ENCODE results near the gene CCBE1.

CCBE1 gene

DNA sequence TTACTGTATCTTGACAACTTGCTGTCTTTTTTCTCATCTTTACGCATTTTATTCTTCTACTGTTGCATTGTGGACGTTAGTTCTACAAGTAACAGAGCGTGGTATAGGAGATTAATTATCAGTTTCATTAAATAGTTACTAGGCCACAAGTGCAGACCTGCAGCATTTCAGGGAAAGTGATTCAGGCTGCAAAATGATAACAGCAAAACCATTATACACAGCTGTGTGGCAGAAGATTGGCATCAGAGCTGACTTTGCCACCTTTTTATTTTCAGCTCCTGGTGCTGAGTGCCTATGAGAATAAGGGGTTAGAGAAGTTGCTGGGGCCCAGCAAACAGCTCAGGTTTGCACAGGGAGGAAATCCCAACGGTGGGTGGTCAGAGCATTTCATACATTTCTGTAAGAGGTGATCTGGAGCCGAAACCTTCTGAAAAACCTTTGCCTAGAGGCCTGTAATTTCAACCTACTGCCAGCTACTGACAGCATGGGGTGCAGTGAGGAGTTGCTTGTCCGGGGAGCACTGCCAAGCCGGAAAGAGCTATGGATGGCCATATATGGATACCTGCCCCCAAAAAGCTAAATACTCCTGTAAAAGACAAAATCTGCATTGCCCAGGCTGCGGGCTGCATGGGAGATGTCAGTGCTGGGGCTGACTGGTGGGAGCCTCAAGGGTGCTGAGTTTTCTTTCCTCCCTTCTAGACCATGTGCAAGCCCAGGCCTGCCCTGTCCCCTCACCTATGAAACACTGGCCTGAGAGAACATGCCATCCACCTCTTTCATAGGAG, 2.7 kb upstream of the CCBE1 start:
- peak overlapping the region; percentile 4 for H3K18ac ChIP-seq (ENCODE audit: low read length)

DNA sequence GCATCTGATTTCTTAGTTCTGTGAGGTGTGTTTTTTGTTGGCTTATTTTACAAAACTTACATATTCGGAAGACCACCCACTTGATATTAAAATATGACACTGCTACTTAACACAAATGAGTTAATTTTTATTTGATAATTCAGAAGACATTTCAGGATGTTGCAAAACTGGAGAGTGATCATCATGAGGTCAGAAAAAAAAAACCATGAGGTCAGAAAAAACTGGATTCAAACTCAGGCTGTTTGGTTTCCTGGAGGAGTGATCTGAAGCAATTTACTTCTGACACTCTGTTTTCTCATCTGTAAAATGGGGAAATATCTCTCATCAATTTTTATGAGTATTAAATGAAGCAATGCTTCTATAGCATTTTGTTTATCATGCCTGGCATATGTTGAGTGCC, 1.8 kb upstream of the CCBE1 start:
- Histone ChIP-seq H3K79me2 (ENCODE audit: control insufficient read depth, insufficient read depth, low read length, poor library complexity) (peaks cover 7% of the 10 kb centered on the region), H2BK5ac (ENCODE audit: low read depth, low read length, poor library complexity) (no peak overlapping the region), H3K4me3 (ENCODE audit: low read depth, low read length) (no peak overlapping the region), H3K9me3 (ENCODE audit: insufficient read depth, low read depth, low read length) (no peaks in the 10 kb centered on the region), H3K79me1 (ENCODE audit: low read length) (peaks cover 21% of the 10 kb centered on the region), H3K23ac (ENCODE audit: low read length) (no peak overlapping the region), H2AFZ (ENCODE audit: insufficient read depth, low read length, poor library complexity) (no peak overlapping the region), H4K91ac (ENCODE audit: low read depth, low read length) (no peak overlapping the region), H3K4ac (ENCODE audit: low read depth, low read length) (no peak overlapping the region), H3K27me3 (ENCODE audit: insufficient read depth, low read length) (no peaks in the 10 kb centered on the region), H2BK120ac (ENCODE audit: insufficient read depth, low read length, poor library complexity) (no peak overlapping the region), H2AK5ac (ENCODE audit: low read length) (no peak overlapping the region), H3K4me1 (ENCODE audit: control insufficient read depth in 1 of 2, insufficient read depth in 2 of 2, low read length in 2 of 2) (peaks cover 13 to 27% of the 10 kb centered on the region in 2 experiments), H3K14ac (ENCODE audit: low read length) (no peak overlapping the region), H3K18ac (ENCODE audit: low read length) (no peak overlapping the region), H3K4me2 (ENCODE audit: low read length) (no peak overlapping the region), H2BK12ac (ENCODE audit: low read length) (no peak overlapping the region), H3K9ac (ENCODE audit: low read length) (no peak overlapping the region), H4K8ac (ENCODE audit: low read depth, low read length) (no peak overlapping the region), H3K36me3 (ENCODE audit: control insufficient read depth in 1 of 2, insufficient read depth in 2 of 2, low read length in 2 of 2) (peaks cover 0 to 1% of the 10 kb centered on the region in 2 experiments), H4K12ac (ENCODE audit: low read depth, low read length) (no peak overlapping the region), H3K27ac (ENCODE audit: low read depth, low read length) (no peak overlapping the region)
- no CpG with 5 or more reads among the region's 1 CpG for WGBS (ENCODE audit: extremely low coverage, insufficient coverage, insufficient read length)
- no peak for DNase-seq

More for the DNA sequence above, 2.7 kb upstream of the CCBE1 start:
- no peak for DNase-seq
- peak overlapping the region; percentile 70 for H2BK5ac ChIP-seq (ENCODE audit: low read depth, low read length, poor library complexity)
- no peak overlapping the region for H3K9ac ChIP-seq (ENCODE audit: low read length)
- H2BK12ac ChIP-seq (ENCODE audit: low read length): peak overlapping the region; percentile 28
- peak overlapping the region; percentile 45 for H3K14ac ChIP-seq (ENCODE audit: low read length)
- no peak overlapping the region for H3K23ac ChIP-seq (ENCODE audit: low read length)
- no peak overlapping the region for H3K4me3 ChIP-seq (ENCODE audit: low read depth, low read length)
- H3K9me3 ChIP-seq (ENCODE audit: insufficient read depth, low read depth, low read length): no peaks in the 10 kb centered on the region
- peak overlapping the region; percentile 97 for H3K27ac ChIP-seq (ENCODE audit: low read depth, low read length)
- H2AK5ac ChIP-seq (ENCODE audit: low read length): no peak overlapping the region
- WGBS (ENCODE audit: extremely low coverage, insufficient coverage, insufficient read length): no CpG with 5 or more reads among the region's 8 CpGs
- peak overlapping the region; percentile 3 for H2AFZ ChIP-seq (ENCODE audit: insufficient read depth, low read length, poor library complexity)
- H4K91ac ChIP-seq (ENCODE audit: low read depth, low read length): peak overlapping the region; percentile 47
- no peaks in the 10 kb centered on the region for H3K27me3 ChIP-seq (ENCODE audit: insufficient read depth, low read length)
- H4K12ac ChIP-seq (ENCODE audit: low read depth, low read length): peak overlapping the region; percentile 4
- H3K4ac ChIP-seq (ENCODE audit: low read depth, low read length): peak overlapping the region; percentile 15
- H3K4me2 ChIP-seq (ENCODE audit: low read length): peak overlapping the region; percentile 41
- H4K8ac ChIP-seq (ENCODE audit: low read depth, low read length): peak overlapping the region; percentile 25
- peaks cover 14 to 32% of the 10 kb centered on the region in 2 experiments for H3K4me1 ChIP-seq (ENCODE audit: control insufficient read depth in 1 of 2, insufficient read depth in 2 of 2, low read length in 2 of 2)
- peaks cover 9% of the 10 kb centered on the region for H3K79me2 ChIP-seq (ENCODE audit: control insufficient read depth, insufficient read depth, low read length, poor library complexity)
- peaks cover 0 to 1% of the 10 kb centered on the region in 2 experiments for H3K36me3 ChIP-seq (ENCODE audit: control insufficient read depth in 1 of 2, insufficient read depth in 2 of 2, low read length in 2 of 2)
- H2BK120ac ChIP-seq (ENCODE audit: insufficient read depth, low read length, poor library complexity): peak overlapping the region; percentile 70
- peaks cover 23% of the 10 kb centered on the region for H3K79me1 ChIP-seq (ENCODE audit: low read length)

GRCh38 chr18:59696311-59697235, 650 bp downstream of the CCBE1 start:
- Histone ChIP-seq H2BK120ac (ENCODE audit: insufficient read depth, low read length, poor library complexity) (peak overlapping the region; percentile 82), H3K36me3 (ENCODE audit: control insufficient read depth in 1 of 2, insufficient read depth in 2 of 2, low read length in 2 of 2) (peaks cover 0 to 1% of the 10 kb centered on the region in 2 experiments), H2AFZ (ENCODE audit: insufficient read depth, low read length, poor library complexity) (peak overlapping the region; percentile 83), H3K27ac (ENCODE audit: low read depth, low read length) (no peak overlapping the region), H3K4me1 (ENCODE audit: control insufficient read depth in 1 of 2, insufficient read depth in 2 of 2, low read length in 2 of 2) (peaks cover 10 to 24% of the 10 kb centered on the region in 2 experiments), H2BK5ac (ENCODE audit: low read depth, low read length, poor library complexity) (peak overlapping the region; percentile 73), H3K14ac (ENCODE audit: low read length) (peak overlapping the region; percentile 93), H3K9me3 (ENCODE audit: insufficient read depth, low read depth, low read length) (no peaks in the 10 kb centered on the region), H3K79me2 (ENCODE audit: control insufficient read depth, insufficient read depth, low read length, poor library complexity) (peaks cover 5% of the 10 kb centered on the region), H2BK12ac (ENCODE audit: low read length) (peak overlapping the region; percentile 58), H3K79me1 (ENCODE audit: low read length) (peaks cover 17% of the 10 kb centered on the region), H2AK5ac (ENCODE audit: low read length) (peak overlapping the region; percentile 13), H3K9ac (ENCODE audit: low read length) (peak overlapping the region; percentile 52), H3K4me3 (ENCODE audit: low read depth, low read length) (peak overlapping the region; percentile 86), H3K4ac (ENCODE audit: low read depth, low read length) (peak overlapping the region; percentile 68), H3K18ac (ENCODE audit: low read length) (peak overlapping the region; percentile 86), H3K27me3 (ENCODE audit: insufficient read depth, low read length) (no peaks in the 10 kb centered on the region), H3K23ac (ENCODE audit: low read length) (no peak overlapping the region), H4K12ac (ENCODE audit: low read depth, low read length) (no peak overlapping the region), H4K8ac (ENCODE audit: low read depth, low read length) (peak overlapping the region; percentile 57), H4K91ac (ENCODE audit: low read depth, low read length) (peak overlapping the region; percentile 82), H3K4me2 (ENCODE audit: low read length) (peak overlapping the region; percentile 87)
- no CpG with 5 or more reads among the region's 79 CpGs for WGBS (ENCODE audit: extremely low coverage, insufficient coverage, insufficient read length)
- peak; percentile 72 to 80 for DNase-seq

DNA sequence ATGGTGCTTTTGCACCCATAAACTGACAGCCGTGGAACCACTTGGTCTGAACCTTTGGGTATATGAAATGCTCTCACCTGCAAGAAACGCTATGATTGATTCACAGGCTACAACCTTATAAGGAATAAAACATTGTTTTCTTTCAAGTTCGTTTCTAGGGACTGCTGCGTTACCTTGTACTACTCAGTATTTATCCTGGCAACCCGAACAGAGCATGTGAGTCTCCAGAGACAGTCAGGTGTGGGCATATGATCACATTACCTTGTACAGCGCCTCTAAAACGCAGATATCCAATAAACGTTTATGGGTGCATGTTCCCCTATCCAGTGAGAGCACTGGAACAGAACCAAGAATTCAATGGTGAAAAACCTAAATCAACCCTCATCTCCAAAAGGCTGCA, 1.7 kb downstream of the CCBE1 start:
- WGBS (ENCODE audit: extremely low coverage, insufficient coverage, insufficient read length): no CpG with 5 or more reads among the region's 8 CpGs
- H2BK5ac ChIP-seq (ENCODE audit: low read depth, low read length, poor library complexity): no peak overlapping the region
- peaks cover 5% of the 10 kb centered on the region for H3K79me2 ChIP-seq (ENCODE audit: control insufficient read depth, insufficient read depth, low read length, poor library complexity)
- H3K79me1 ChIP-seq (ENCODE audit: low read length): peaks cover 15% of the 10 kb centered on the region
- H2AFZ ChIP-seq (ENCODE audit: insufficient read depth, low read length, poor library complexity): no peak overlapping the region
- no peaks in the 10 kb centered on the region for H3K27me3 ChIP-seq (ENCODE audit: insufficient read depth, low read length)
- H4K12ac ChIP-seq (ENCODE audit: low read depth, low read length): no peak overlapping the region
- peaks cover 0 to 1% of the 10 kb centered on the region in 2 experiments for H3K36me3 ChIP-seq (ENCODE audit: control insufficient read depth in 1 of 2, insufficient read depth in 2 of 2, low read length in 2 of 2)
- no peak for DNase-seq
- no peak overlapping the region for H3K23ac ChIP-seq (ENCODE audit: low read length)
- no peak overlapping the region for H3K18ac ChIP-seq (ENCODE audit: low read length)
- no peak overlapping the region for H2BK120ac ChIP-seq (ENCODE audit: insufficient read depth, low read length, poor library complexity)
- H3K4ac ChIP-seq (ENCODE audit: low read depth, low read length): no peak overlapping the region
- no peaks in the 10 kb centered on the region for H3K9me3 ChIP-seq (ENCODE audit: insufficient read depth, low read depth, low read length)
- H2BK12ac ChIP-seq (ENCODE audit: low read length): no peak overlapping the region
- H3K9ac ChIP-seq (ENCODE audit: low read length): no peak overlapping the region
- H2AK5ac ChIP-seq (ENCODE audit: low read length): no peak overlapping the region
- H3K4me1 ChIP-seq (ENCODE audit: control insufficient read depth in 1 of 2, insufficient read depth in 2 of 2, low read length in 2 of 2): peaks cover 10 to 24% of the 10 kb centered on the region in 2 experiments
- no peak overlapping the region for H3K14ac ChIP-seq (ENCODE audit: low read length)
- H3K4me2 ChIP-seq (ENCODE audit: low read length): peak overlapping the region; percentile 87
- H3K4me3 ChIP-seq (ENCODE audit: low read depth, low read length): no peak overlapping the region
- no peak overlapping the region for H3K27ac ChIP-seq (ENCODE audit: low read depth, low read length)
- no peak overlapping the region for H4K8ac ChIP-seq (ENCODE audit: low read depth, low read length)
- no peak overlapping the region for H4K91ac ChIP-seq (ENCODE audit: low read depth, low read length)
